NCI-H2227 treated with DMSO at 0.1 percent for 48 hours (cell line): Measurements from ENCODE around the gene NFKB2.

ENCODE experiments used
- DNase-seq: peaks from one replicate; lab custom pipeline; 2025; lab: John Stamatoyannopoulos, UW

Gene NFKB2

GRCh38 chr10:102408728-102409603 lies 13.5 kb downstream of the NFKB2 start:
- DNase-seq: peak; percentile 30

GRCh38 chr10:102409604-102410428 lies 14.3 kb downstream of the NFKB2 start:
- no peak for DNase-seq

GRCh38 chr10:102410429-102411073 lies 15.0 kb downstream of the NFKB2 start:
- DNase-seq: no peak

- no peak for DNase-seq
Observed at GRCh38 chr10:102411341-102412255, 16.1 kb downstream of the NFKB2 start.

GRCh38 chr10:102412293-102412692 lies 16.8 kb downstream of the NFKB2 start:
- no peak for DNase-seq

- peak; percentile 58 for DNase-seq
Observed at GRCh38 chr10:102413053-102413705, 17.7 kb downstream of the NFKB2 start.

- no peak for DNase-seq
Observed at GRCh38 chr10:102413806-102414561, 18.5 kb downstream of the NFKB2 start.

- DNase-seq: no peak
Observed at GRCh38 chr10:102414749-102415148, 19.2 kb downstream of the NFKB2 start.

GRCh38 chr10:102416283-102416682 lies 20.8 kb downstream of the NFKB2 start:
- no peak for DNase-seq

- DNase-seq: no peak
Observed at GRCh38 chr10:102416695-102417094, 21.2 kb downstream of the NFKB2 start.

- DNase-seq: peak; percentile 40
Observed at GRCh38 chr10:102418622-102419268, 23.2 kb downstream of the NFKB2 start, which contains the start of gene PSD. Gene PSD, minus strand, starts transcription at chr10:102418785. Its CDS starts 1,747 bp downstream, at chr10:102417038.

GRCh38 chr10:102419269-102420180 lies 24.0 kb downstream of the NFKB2 start:
- peak; percentile 78 for DNase-seq

GRCh38 chr10:102420181-102420713 lies 24.7 kb downstream of the NFKB2 start:
- DNase-seq: no peak

GRCh38 chr10:102420714-102421506 lies 25.4 kb downstream of the NFKB2 start, which contains the start of gene FBXL15:
Gene FBXL15, plus strand, starts transcription at chr10:102420836. Its CDS starts 294 bp downstream, at chr10:102421130.
- DNase-seq: peak; percentile 95

GRCh38 chr10:102421507-102421756 lies 25.9 kb downstream of the NFKB2 start:
- DNase-seq: no peak

GRCh38 chr10:102421757-102422512 lies 26.4 kb downstream of the NFKB2 start:
- no peak for DNase-seq
